Transverse colon (tissue), 4 donors: Measurements from ENCODE around the gene CAMSAP1. TPM values are rescaled to one million over a fixed set of nuclear protein-coding genes. Genes with fewer than 3 reads are reported as not detected.

Experiments
- DNase-seq: peaks from one replicate; pipeline ENCODE4 v3.0.0-alpha.2; 2019
- H3K27ac ChIP-seq, 4 donors: fragments of 200-600 bp; sonication (generic); 2 replicates each; pipeline ENCODE4 v1.5.1; 2016 to 2018; ENCODE audit warnings: inconsistent platforms in 4 of 4
- H3K27me3 ChIP-seq: fragments of 200-600 bp; sonication (generic); 2 replicates; pipeline ENCODE4 v1.5.1; 2017; ENCODE audit warnings: inconsistent platforms
- H3K36me3 ChIP-seq, 4 donors: fragments of 200-600 bp; sonication (generic); 2 replicates each; pipeline ENCODE4 v1.5.1; 2017 to 2019; ENCODE audit warnings: inconsistent platforms in 4 of 4
- H3K4me1 ChIP-seq, 4 donors: fragments of 200-600 bp; sonication (generic); 2 replicates each; pipeline ENCODE4 v1.5.1; 2017 to 2020; ENCODE audit warnings: inconsistent platforms in 4 of 4
- H3K4me3 ChIP-seq, 4 donors: fragments of 200-600 bp; sonication (generic); 1 replicate in 1 of 4; 2 replicates in 3 of 4; pipeline versions ENCODE4 v1.5.1 to v1.6.1; 2017 to 2019; ENCODE audit warnings: inconsistent platforms in 4 of 4
- H3K9me3 ChIP-seq, 2 donors: fragments of 200-600 bp; sonication (generic); 2 replicates each; pipeline ENCODE4 v1.5.1; 2017 to 2019; ENCODE audit warnings: inconsistent platforms in 2 of 2
- CTCF ChIP-seq, 5 experiments: fragments of 200-600 bp in 3 of 5; fragments of 450-650 bp in 2 of 5; sonication (generic) in 3 of 5; IDR thresholded peaks; 1 replicate in 2 of 5; 2 replicates in 3 of 5; pipeline ENCODE4 v1.5.1; 2016 to 2017; ENCODE audit warnings: antibody characterized with exemption in 5 of 5, inconsistent platforms in 3 of 5, mild to moderate bottlenecking in 2 of 5, moderate library complexity in 1 of 5
- EP300 ChIP-seq: sonication (generic); formaldehyde crosslinking; IDR thresholded peaks from one replicate; pipeline ENCODE4 v1.6.1; 2017; ENCODE audit warnings: antibody characterized with exemption, low read depth
- POLR2A ChIP-seq: fragments of 450-650 bp; IDR thresholded peaks from one replicate; pipeline ENCODE4 v1.6.1; 2016; ENCODE audit warnings: antibody characterized with exemption, mild to moderate bottlenecking, moderate library complexity
- POLR2AphosphoS5 ChIP-seq, 3 donors: sonication (generic); formaldehyde crosslinking; IDR thresholded peaks; one replicate each; pipeline ENCODE4 v1.6.1; 2016; ENCODE audit warnings: antibody characterized with exemption in 3 of 3
- whole genome bisulfite sequencing, 2 donors: methylation state at CpG; one replicate each; pipeline ENCODE4 v1.1.5; 2018; ENCODE audit warnings: low coverage in 1 of 2; 5-methylcytosine and 5-hydroxymethylcytosine counted together
- in situ Hi-C, 4 donors: fragments of 200-750 bp; cut with MboI; loops; one replicate each; pipeline versions ENCODE4 v1.15.0 to v1.15.1; 2017; ENCODE audit warnings: low sequenced_read_pairs in 3 of 4, low pct_ligation_motif_present in 1 of 4, low pct_unique_long_range_greater_than_20kb in 1 of 4
- intact Hi-C: fragments of 100-400 bp; cut with DNase I; formaldehyde crosslinking; loops from one replicate; pipeline ENCODE4 v1.15.1; 2023; ENCODE audit warnings: low total_unique reads
- total RNA-seq, 4 donors: library from RNA; depleted of rRNA; stranded (reverse); fragments of >200 nt; gene quantifications; one replicate each; pipeline ENCODE4 v1.1.0, GENCODE V29; 2016

The CAMSAP1 gene
- total RNA-seq, 4 donors from 2014 or later = 17.3 to 88.0 (median 23.8) TPM

GRCh38 chr9:135764731-135765130, 142.6 kb downstream of the CAMSAP1 start:
- H3K36me3 ChIP-seq = no peaks in the 10 kb centered on the region
- TF ChIP-seq POLR2AphosphoS5 (IDR thresholded peaks at IDR 0.05) (no peak), CTCF (IDR thresholded peaks at IDR 0.05) (no peak), EP300 (no peak)
- in situ Hi-C loops (no loop called here), intact Hi-C loops (no loop called here)
- 78 to 82% methylated on average over 5 to 12 of the region's 19 CpGs for WGBS, 2 donors
- H3K4me3 ChIP-seq = no peak overlapping the region
- DNase-seq = no peak
- no peak overlapping the region for H3K27ac ChIP-seq
- H3K27me3 ChIP-seq = no peaks in the 10 kb centered on the region
- no peaks in the 10 kb centered on the region for H3K9me3 ChIP-seq
- H3K4me1 ChIP-seq = no peaks in the 10 kb centered on the region

- intact Hi-C loops (no loop called here), in situ Hi-C loops (no loop called here)
- DNase-seq = no peak
- 80 to 90% methylated on average over 2 to 24 of the region's 24 CpGs for WGBS, 2 donors
- no peaks in the 10 kb centered on the region for H3K36me3 ChIP-seq
- no peak overlapping the region for H3K4me3 ChIP-seq
- H3K4me1 ChIP-seq = no peaks in the 10 kb centered on the region
- H3K27me3 ChIP-seq = no peaks in the 10 kb centered on the region
- H3K9me3 ChIP-seq = no peaks in the 10 kb centered on the region
- no peak overlapping the region for H3K27ac ChIP-seq
- TF ChIP-seq POLR2A (no peak), POLR2AphosphoS5 (IDR thresholded peaks at IDR 0.05) (no peak), CTCF (IDR thresholded peaks at IDR 0.05) (no peak), EP300 (no peak)
Measured at GRCh38 chr9:135763716-135764446, 143.5 kb downstream of the CAMSAP1 start.

- H3K9me3 ChIP-seq = no peaks in the 10 kb centered on the region
- no peaks in the 10 kb centered on the region for H3K27me3 ChIP-seq
- in situ Hi-C loops (no loop called here), intact Hi-C loops (no loop called here)
- H3K36me3 ChIP-seq = no peaks in the 10 kb centered on the region
- DNase-seq = no peak
- H3K27ac ChIP-seq = no peak overlapping the region
- H3K4me1 ChIP-seq = no peaks in the 10 kb centered on the region
- TF ChIP-seq POLR2A = no peak
- no peak for TF ChIP-seq POLR2AphosphoS5 (IDR thresholded peaks at IDR 0.05)
- TF ChIP-seq CTCF (IDR thresholded peaks at IDR 0.05) = no peak
- TF ChIP-seq EP300 = no peak
- 81% methylated on average over 10 of the region's 13 CpGs; no CpG with 5 or more reads in 1 of the 2 donors for WGBS, 2 donors
- no peak overlapping the region for H3K4me3 ChIP-seq
Measured at GRCh38 chr9:135762921-135763320, 144.4 kb downstream of the CAMSAP1 start.

GRCh38 chr9:135761845-135762168, 145.5 kb downstream of the CAMSAP1 start:
- TF ChIP-seq POLR2A = no peak
- no peak for TF ChIP-seq POLR2AphosphoS5 (IDR thresholded peaks at IDR 0.05)
- no peak for TF ChIP-seq EP300
- TF ChIP-seq CTCF (IDR thresholded peaks at IDR 0.05) = no peak
- Histone ChIP-seq H3K27ac (no peak overlapping the region), H3K4me3 (no peak overlapping the region), H3K4me1 (no peaks in the 10 kb centered on the region), H3K27me3 (no peaks in the 10 kb centered on the region), H3K36me3 (no peaks in the 10 kb centered on the region), H3K9me3 (no peaks in the 10 kb centered on the region)
- WGBS, 2 donors = 79 to 88% methylated on average over 6 to 16 of the region's 16 CpGs
- in situ Hi-C loops (no loop called here), intact Hi-C loops (no loop called here)
- no peak for DNase-seq
